T-helper 2 cell treated with Interferon-gamma antibody and Interleukin-4, amounts not matched to agents 100 ng/mL and 5 ng/mL, for 36 hours (primary cell): ENCODE data around the gene PHC3. TPM values are rescaled to one million over a fixed set of nuclear protein-coding genes. Genes with fewer than 3 reads are reported as not detected.
"Not testable (repeated sequence)": the region's sequence is repeated elsewhere in the genome, so short reads cannot be mapped to it uniquely, and the experiment has no call there.

Experiments used
- intact Hi-C: fragments of 100-400 bp; cut with micrococcal nuclease; formaldehyde crosslinking; loops from one replicate; pipeline ENCODE4 v1.15.1; 2023
- total RNA-seq: library from RNA; stranded (reverse); gene quantifications from 2 replicates; pipeline ENCODE4 v1.2.3, GENCODE V29; 2022

Gene PHC3
- total RNA-seq, 1 donor from 2014 or later: 56.0 TPM

- intact Hi-C loops: no loop called here
Observed at GRCh38 chr3:170137986-170138385, 43.5 kb downstream of the PHC3 start.

- intact Hi-C loops: no loop called here
Observed at GRCh38 chr3:170132335-170132734, 49.2 kb downstream of the PHC3 start.

- intact Hi-C loops: no loop called here
Observed at GRCh38 chr3:170130532-170130931, 51.0 kb downstream of the PHC3 start.

- intact Hi-C loops: loop anchor here (5.0 kb wide), 1 partner anchor 43 kb away; no protein-coding TSS in a partner anchor
Observed at GRCh38 chr3:170128977-170129431, 52.5 kb downstream of the PHC3 start.

GRCh38 chr3:170128259-170128976, 53.1 kb downstream of the PHC3 start:
- intact Hi-C loops: loop anchor here (5.0 kb wide), 1 partner anchor 44 kb away; no protein-coding TSS in a partner anchor

- intact Hi-C loops: no loop called here
Observed at GRCh38 chr3:170117134-170117533, 64.4 kb downstream of the PHC3 start.

- intact Hi-C loops: not testable (repeated sequence)
Observed at GRCh38 chr3:170114165-170114564, 67.4 kb downstream of the PHC3 start.

- intact Hi-C loops: no loop called here
Observed at GRCh38 chr3:170111147-170111771, 70.3 kb downstream of the PHC3 start.

- intact Hi-C loops: loop anchor here (5.0 kb wide), 1 partner anchor 1348 kb away; no protein-coding TSS in a partner anchor
Observed at GRCh38 chr3:170109579-170110293, 71.8 kb downstream of the PHC3 start.

- intact Hi-C loops: loop anchor here (5.0 kb wide), 1 partner anchor 1348 kb away; no protein-coding TSS in a partner anchor
Observed at GRCh38 chr3:170108955-170109354, 72.6 kb downstream of the PHC3 start.

- intact Hi-C loops: loop anchor here (5.0 kb wide), 1 partner anchor 1349 kb away; no protein-coding TSS in a partner anchor
Observed at GRCh38 chr3:170107941-170108340, 73.6 kb downstream of the PHC3 start.

GRCh38 chr3:170102431-170102830, 79.1 kb downstream of the PHC3 start:
- intact Hi-C loops: no loop called here

GRCh38 chr3:170100944-170101343, 80.6 kb downstream of the PHC3 start:
- intact Hi-C loops: no loop called here

- intact Hi-C loops: no loop called here
Observed at GRCh38 chr3:170098753-170099152, 82.8 kb downstream of the PHC3 start.

- intact Hi-C loops: no loop called here
Observed at GRCh38 chr3:170096342-170096741, 85.2 kb downstream of the PHC3 start.

GRCh38 chr3:170095771-170096170, 85.8 kb downstream of the PHC3 start:
- intact Hi-C loops: no loop called here

- intact Hi-C loops: no loop called here
Observed at GRCh38 chr3:170092907-170093306, 88.6 kb downstream of the PHC3 start.

- intact Hi-C loops: no loop called here
Observed at GRCh38 chr3:170090601-170090981, 90.9 kb downstream of the PHC3 start.

GRCh38 chr3:170089862-170090600, 91.5 kb downstream of the PHC3 start:
- intact Hi-C loops: no loop called here

- intact Hi-C loops: no loop called here
Observed at GRCh38 chr3:170085396-170085795, 96.1 kb downstream of the PHC3 start.

GRCh38 chr3:170083343-170083742, 98.2 kb downstream of the PHC3 start:
- intact Hi-C loops: no loop called here
